ENCODE results near the gene C14orf180. TPM values are rescaled to one million over a fixed set of nuclear protein-coding genes. Genes with fewer than 3 reads are reported as not detected.

Gene C14orf180
- not detected in 2 replicates for total RNA-seq (ENCODE audit: low replicate concordance)
- long read RNA-seq: 0 reads

DNA sequence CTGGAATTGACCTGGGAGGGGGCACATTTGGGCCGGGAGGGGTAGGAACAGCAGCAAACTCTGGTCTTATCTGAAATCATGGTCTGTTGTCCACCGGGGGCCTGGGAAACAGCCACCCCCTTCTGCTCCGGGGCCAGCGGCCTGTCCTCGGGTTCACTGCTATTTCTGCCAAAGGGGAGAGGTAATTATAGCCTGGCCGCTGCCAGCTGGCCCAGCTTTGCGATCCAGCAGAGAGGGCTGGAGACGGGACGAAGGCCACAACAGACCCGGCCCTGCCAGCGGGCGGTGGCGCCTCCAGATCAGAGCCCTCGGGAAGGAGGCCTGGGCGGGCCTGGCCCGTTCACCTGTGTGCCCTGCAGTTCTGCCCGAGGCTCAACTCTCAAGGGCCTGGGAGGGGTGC is at the start of gene C14orf180:
TSS of gene C14orf180 (plus strand) at position 258 of the 400 bp plus-strand sequence. CDS start 6,667 bp downstream, outside the sequence.
- Mint-ChIP-seq H3K4me3 (no peak within 1 kb of the TSS), H3K27me3 (peaks cover 4% of the 10 kb centered on the region), H3K4me1 (ENCODE audit: unreplicated experiment) (peaks cover 13% of the 10 kb centered on the region), H3K9me3 (no peaks in the 10 kb centered on the region), H3K36me3 (no peaks in the 10 kb centered on the region), H3K27ac (no peak within 1 kb of the TSS)
- TF ChIP-seq, protein P1, sequence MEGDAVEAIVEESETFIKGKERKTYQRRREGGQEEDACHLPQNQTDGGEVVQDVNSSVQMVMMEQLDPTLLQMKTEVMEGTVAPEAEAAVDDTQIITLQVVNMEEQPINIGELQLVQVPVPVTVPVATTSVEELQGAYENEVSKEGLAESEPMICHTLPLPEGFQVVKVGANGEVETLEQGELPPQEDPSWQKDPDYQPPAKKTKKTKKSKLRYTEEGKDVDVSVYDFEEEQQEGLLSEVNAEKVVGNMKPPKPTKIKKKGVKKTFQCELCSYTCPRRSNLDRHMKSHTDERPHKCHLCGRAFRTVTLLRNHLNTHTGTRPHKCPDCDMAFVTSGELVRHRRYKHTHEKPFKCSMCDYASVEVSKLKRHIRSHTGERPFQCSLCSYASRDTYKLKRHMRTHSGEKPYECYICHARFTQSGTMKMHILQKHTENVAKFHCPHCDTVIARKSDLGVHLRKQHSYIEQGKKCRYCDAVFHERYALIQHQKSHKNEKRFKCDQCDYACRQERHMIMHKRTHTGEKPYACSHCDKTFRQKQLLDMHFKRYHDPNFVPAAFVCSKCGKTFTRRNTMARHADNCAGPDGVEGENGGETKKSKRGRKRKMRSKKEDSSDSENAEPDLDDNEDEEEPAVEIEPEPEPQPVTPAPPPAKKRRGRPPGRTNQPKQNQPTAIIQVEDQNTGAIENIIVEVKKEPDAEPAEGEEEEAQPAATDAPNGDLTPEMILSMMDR (conservative IDR thresholded peaks at IDR 0.05): no peak
- DNase-seq (ENCODE audit: extremely low spot score, unreplicated experiment): no peak

DNA sequence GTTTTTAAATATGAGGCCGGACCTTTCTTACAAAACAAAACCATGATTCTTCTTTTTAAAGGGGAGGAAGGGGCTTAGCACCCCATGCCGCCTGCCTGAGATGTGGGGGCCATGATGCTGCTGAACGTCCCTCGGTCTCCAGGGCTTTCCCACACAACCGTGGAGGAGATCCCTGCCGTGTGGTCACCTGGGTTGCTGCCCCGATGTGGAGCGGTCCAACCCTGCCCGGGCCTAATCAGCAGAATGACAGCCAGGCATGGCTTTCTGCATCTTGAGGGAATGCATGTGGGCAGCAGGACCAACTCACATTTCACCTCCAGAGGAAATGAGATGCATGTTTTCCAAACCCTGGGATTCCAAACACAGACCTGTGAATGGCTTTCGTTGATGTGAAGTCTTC is 48.9 kb upstream of the C14orf180 start:
- no peak overlapping the region for H3K27ac Mint-ChIP-seq
- no peak overlapping the region for H3K4me3 Mint-ChIP-seq
- peak; percentile 22 for DNase-seq (ENCODE audit: extremely low spot score, unreplicated experiment)
- peaks cover 22% of the 10 kb centered on the region for H3K27me3 Mint-ChIP-seq
- H3K4me1 Mint-ChIP-seq (ENCODE audit: unreplicated experiment): no peaks in the 10 kb centered on the region
- H3K9me3 Mint-ChIP-seq: peaks cover 22% of the 10 kb centered on the region
- H3K36me3 Mint-ChIP-seq: no peaks in the 10 kb centered on the region
- TF ChIP-seq, protein P1 (conservative IDR thresholded peaks at IDR 0.05): no peak

DNA sequence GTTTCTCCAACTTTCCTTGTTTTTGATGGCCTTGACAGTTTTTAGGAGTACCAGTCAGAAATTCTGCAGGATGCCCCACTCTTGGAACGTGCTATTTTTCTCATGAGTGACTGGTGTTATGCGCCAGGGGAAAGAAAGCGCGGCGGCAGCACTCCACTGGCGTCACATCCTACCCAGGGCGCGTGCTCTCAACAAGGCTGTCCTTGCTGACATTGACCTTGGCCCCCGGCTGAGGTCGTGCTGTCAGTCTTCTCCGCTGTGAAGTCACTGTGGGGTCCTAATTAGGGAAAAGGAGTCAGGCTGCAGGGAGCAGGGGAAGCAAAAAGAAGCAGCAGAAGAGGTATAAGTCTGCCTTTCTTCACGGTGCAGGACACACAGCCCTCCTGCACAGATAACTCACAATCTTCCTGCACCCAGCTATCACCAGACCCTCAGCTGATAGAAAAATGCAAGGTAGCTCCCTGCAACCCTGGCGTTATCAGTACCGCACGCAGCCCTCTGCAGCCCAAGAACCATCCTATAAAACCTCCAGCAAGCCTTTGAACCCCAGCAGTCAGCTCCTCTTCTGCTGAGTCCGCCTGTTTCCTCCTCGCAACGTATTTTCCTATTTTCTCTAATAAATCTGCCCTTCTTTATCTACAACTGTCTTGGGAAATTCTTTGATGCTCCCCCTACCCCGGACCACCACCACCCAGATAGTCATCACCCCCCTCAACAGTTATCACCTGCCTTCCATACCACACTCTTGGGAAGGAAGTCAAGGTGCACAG is 48.0 kb upstream of the C14orf180 start:
- Mint-ChIP-seq H3K36me3 (no peaks in the 10 kb centered on the region), H3K27me3 (peaks cover 22% of the 10 kb centered on the region), H3K27ac (no peak overlapping the region), H3K4me1 (ENCODE audit: unreplicated experiment) (no peaks in the 10 kb centered on the region), H3K4me3 (no peak overlapping the region), H3K9me3 (peaks cover 18% of the 10 kb centered on the region)
- DNase-seq (ENCODE audit: extremely low spot score, unreplicated experiment): peak; percentile 48
- TF ChIP-seq, protein P1 (conservative IDR thresholded peaks at IDR 0.05): no peak

DNA sequence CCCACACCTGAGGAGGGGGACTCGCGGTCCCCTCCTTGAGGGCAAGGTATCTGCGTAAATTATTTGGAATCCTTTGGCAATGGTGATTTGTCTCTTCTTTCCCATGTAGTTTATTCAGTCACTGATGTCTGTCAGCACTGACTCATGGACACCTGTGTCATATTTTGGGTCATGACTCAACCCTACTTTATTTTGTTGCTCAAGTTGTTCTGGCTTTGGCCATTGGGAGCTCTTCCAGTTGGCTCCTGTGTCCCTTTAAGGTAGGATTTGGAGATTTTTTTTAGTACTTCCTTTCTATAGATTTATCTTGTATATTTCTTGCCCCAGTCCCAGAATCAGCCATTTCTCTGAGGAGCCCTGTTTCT is 47.4 kb upstream of the C14orf180 start:
- TF ChIP-seq, protein P1 (conservative IDR thresholded peaks at IDR 0.05): no peak
- no peaks in the 10 kb centered on the region for H3K4me1 Mint-ChIP-seq (ENCODE audit: unreplicated experiment)
- no peak overlapping the region for H3K4me3 Mint-ChIP-seq

DNA sequence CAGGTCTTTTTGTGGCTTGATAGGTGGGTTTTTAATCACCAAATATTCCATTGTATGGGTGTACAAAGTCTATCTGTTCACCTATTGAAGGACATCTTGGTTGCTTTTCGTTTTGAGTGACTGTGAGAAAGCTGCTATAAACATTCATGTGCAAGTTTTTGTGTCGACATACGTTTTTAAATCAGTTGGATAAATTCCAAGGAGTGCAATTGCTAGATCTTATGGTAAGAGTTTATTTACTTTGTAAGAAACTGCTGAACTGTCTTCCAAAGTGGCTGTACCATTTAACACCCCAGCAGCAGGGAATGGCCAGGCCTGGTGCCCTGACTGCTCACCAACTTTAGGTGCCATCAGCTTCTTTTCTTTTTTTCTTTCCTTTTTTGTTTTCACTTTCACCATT is 45.5 kb upstream of the C14orf180 start:
- Mint-ChIP-seq H3K36me3 (no peaks in the 10 kb centered on the region), H3K4me1 (ENCODE audit: unreplicated experiment) (no peaks in the 10 kb centered on the region), H3K9me3 (no peaks in the 10 kb centered on the region), H3K27ac (no peak overlapping the region), H3K4me3 (no peak overlapping the region), H3K27me3 (peaks cover 27% of the 10 kb centered on the region)
- TF ChIP-seq, protein P1 (conservative IDR thresholded peaks at IDR 0.05): no peak
- DNase-seq (ENCODE audit: extremely low spot score, unreplicated experiment): peak; percentile 15

More for the DNA sequence above, 47.4 kb upstream of the C14orf180 start:
- DNase-seq (ENCODE audit: extremely low spot score, unreplicated experiment): no peak
- Mint-ChIP-seq H3K36me3 (no peaks in the 10 kb centered on the region), H3K9me3 (peaks cover 12% of the 10 kb centered on the region), H3K27ac (no peak overlapping the region), H3K27me3 (peaks cover 26% of the 10 kb centered on the region)
